Measurements from ENCODE around the gene FSD1. TPM values are rescaled to one million over a fixed set of nuclear protein-coding genes. Genes with fewer than 3 reads are reported as not detected.

Gene FSD1
- total RNA-seq, result 1 to 10 TPM in 3 of 4 donors, not detected in 1; 1.0 to 8.4 (median 1.4) TPM

GRCh38 chr19:4304538-4305256 lies at the start of gene FSD1:
Gene FSD1, plus strand, starts transcription at chr19:4304598. Its CDS starts 149 bp downstream, at chr19:4304747.
- Histone ChIP-seq H3K36me3 (no peaks in the 10 kb centered on the region), H3K4me3 (peak within 1 kb of the TSS; percentile 24 to 59 (median 44)), H3K27me3 (no peaks in the 10 kb centered on the region), H3K9me3 (no peaks in the 10 kb centered on the region), H3K4me1 (peaks cover 0 to 7% (median 3%) of the 10 kb centered on the region in 4 donors), H3K27ac (peak within 1 kb of the TSS in 3 of 4 donors; percentile 1 to 41 (median 25))
- TF ChIP-seq POLR2A (IDR thresholded peaks at IDR 0.05) (no peak), CTCF (IDR thresholded peaks at IDR 0.05) (no peak)
- peak in 2 of 3 donors; percentile 42 to 68 for DNase-seq

DNA sequence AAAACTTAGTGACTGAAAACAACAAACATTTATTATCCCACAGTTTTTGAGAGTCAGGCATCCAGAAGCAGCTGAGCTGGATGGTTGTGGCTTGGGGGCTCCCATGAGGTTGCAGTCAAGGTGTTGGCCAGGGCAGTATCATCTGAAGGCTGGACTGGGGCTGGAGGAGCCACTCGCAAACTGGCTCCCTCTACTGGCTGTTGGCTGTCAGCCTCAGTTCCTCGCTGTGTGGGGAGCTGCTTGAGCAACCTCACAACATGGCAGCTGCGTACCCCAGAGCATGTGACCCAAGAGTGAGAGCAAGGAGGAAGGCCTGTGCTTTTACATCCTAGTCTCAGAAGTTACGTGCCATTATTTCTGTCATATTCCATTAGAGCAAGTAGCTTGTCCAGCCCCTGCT lies 47.8 kb upstream of the FSD1 start:
- Histone ChIP-seq H3K27me3 (no peaks in the 10 kb centered on the region), H3K4me3 (no peak overlapping the region), H3K27ac (no peak overlapping the region), H3K36me3 (peaks cover 0 to 97% (median 0%) of the 10 kb centered on the region in 3 donors), H3K9me3 (no peaks in the 10 kb centered on the region), H3K4me1 (no peaks in the 10 kb centered on the region)
- TF ChIP-seq CTCF (IDR thresholded peaks at IDR 0.05) (no peak), POLR2A (IDR thresholded peaks at IDR 0.05) (no peak)
- DNase-seq, result no peak

DNA sequence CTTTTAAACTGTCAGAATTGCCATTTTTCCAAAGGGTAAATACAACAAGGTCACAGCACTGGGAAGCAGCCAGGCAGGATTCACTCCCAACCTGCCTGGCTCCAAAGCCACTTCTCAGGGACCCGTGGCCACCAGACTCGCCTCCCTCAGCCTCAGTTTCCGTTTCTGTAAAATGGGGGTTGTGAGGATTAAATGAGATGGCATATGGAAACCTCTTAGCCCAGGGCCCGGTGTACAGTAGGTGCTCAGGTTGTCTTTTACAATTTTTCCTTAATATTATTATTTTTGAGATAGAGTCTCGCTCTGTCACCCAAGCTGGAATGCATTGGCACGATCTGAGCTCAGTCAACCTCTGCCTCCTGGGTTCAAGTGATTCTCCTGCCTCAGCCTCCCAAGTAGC lies 47.4 kb upstream of the FSD1 start:
- Histone ChIP-seq H3K36me3 (peaks cover 0 to 97% (median 0%) of the 10 kb centered on the region in 3 donors), H3K27me3 (no peaks in the 10 kb centered on the region), H3K4me3 (no peak overlapping the region), H3K27ac (no peak overlapping the region), H3K4me1 (no peaks in the 10 kb centered on the region), H3K9me3 (no peaks in the 10 kb centered on the region)
- DNase-seq, result no peak
- no peak for TF ChIP-seq POLR2A (IDR thresholded peaks at IDR 0.05)
- TF ChIP-seq CTCF (IDR thresholded peaks at IDR 0.05), result no peak

- DNase-seq, result no peak
- Histone ChIP-seq H3K27ac (no peak overlapping the region), H3K9me3 (no peaks in the 10 kb centered on the region), H3K4me3 (no peak overlapping the region), H3K4me1 (no peaks in the 10 kb centered on the region), H3K36me3 (peaks cover 0 to 97% (median 0%) of the 10 kb centered on the region in 3 donors), H3K27me3 (no peaks in the 10 kb centered on the region)
- TF ChIP-seq CTCF (IDR thresholded peaks at IDR 0.05), result no peak
- TF ChIP-seq POLR2A (IDR thresholded peaks at IDR 0.05), result no peak
Observed at GRCh38 chr19:4258181-4258580, 46.2 kb upstream of the FSD1 start.

DNA sequence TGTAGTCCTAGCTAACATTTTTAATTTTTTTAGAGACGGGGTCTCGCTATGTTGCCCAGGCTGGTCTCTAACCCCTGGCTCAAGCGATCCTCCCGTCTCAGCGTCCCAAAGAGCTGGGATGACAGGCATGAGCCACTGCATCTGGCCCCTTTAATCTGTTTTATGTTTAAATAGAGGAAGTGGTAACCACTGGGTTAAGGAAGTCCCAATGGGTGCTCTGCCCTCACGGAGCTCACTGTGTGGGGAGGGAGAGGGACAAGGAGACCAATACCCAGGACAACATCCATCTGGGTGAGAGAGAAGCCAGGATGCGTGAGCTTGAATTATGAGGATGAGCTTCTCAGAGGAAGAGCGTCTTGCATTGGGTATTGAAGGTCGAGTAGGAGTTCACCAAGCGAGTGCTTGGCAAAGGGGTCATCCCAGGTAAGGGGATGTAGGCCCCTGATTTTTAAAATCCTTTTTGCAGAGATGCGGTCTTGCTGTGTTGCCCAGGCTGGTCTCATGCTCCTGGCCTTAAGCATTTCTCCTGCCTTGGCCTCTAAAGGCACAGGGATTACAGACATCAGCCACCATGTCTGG lies 43.7 kb upstream of the FSD1 start:
- DNase-seq, result no peak
- Histone ChIP-seq H3K4me1 (no peaks in the 10 kb centered on the region), H3K4me3 (no peak overlapping the region), H3K9me3 (no peaks in the 10 kb centered on the region), H3K27ac (no peak overlapping the region), H3K36me3 (peaks cover 0 to 90% (median 0%) of the 10 kb centered on the region in 3 donors), H3K27me3 (no peaks in the 10 kb centered on the region)
- no peak for TF ChIP-seq CTCF (IDR thresholded peaks at IDR 0.05)
- no peak for TF ChIP-seq POLR2A (IDR thresholded peaks at IDR 0.05)

Measured in Peyer's patch (tissue), 4 donors.